Stimulated activated CD4-positive, alpha-beta T cell treated with anti-CD3 and anti-CD28 coated beads, Interleukin-1b, Interleukin-23, amount 100 ng/mL, for 1 hour (primary cell): ENCODE measurements around the gene SORCS2.
"Not testable (repeated sequence)": the region's sequence is repeated elsewhere in the genome, so short reads cannot be mapped to it uniquely, and the experiment has no call there.

Source experiments
- DNase-seq, 2 donors: peaks; one replicate each; pipeline ENCODE4 v3.0.0-alpha.2; 2020; ENCODE audit warnings: low read depth in 2 of 2

SORCS2 gene

DNA sequence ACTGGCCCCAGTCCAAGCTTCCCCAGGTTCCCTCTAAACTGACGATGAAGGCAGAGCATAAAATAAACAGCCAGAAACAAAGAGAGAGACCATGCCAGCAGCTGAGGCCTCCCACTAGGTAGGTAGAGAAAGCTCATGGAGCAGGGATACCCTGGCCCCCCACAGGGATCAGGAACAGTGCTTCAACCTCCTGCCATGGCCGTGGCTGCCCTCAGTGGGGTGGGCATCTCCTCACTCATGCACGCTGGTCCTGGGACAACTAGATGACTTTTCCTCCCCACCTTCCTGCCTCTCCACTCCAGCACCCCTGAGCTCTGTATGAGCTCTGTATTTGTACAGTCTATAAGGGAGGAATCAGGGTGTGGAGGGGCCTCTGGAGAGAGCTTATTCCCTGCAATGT lies 360.1 kb downstream of the SORCS2 start:
- no peak for DNase-seq

- DNase-seq: no peak
These were observed 360.9 kb downstream of the SORCS2 start for GRCh38 chr4:7553280-7553679.

DNA sequence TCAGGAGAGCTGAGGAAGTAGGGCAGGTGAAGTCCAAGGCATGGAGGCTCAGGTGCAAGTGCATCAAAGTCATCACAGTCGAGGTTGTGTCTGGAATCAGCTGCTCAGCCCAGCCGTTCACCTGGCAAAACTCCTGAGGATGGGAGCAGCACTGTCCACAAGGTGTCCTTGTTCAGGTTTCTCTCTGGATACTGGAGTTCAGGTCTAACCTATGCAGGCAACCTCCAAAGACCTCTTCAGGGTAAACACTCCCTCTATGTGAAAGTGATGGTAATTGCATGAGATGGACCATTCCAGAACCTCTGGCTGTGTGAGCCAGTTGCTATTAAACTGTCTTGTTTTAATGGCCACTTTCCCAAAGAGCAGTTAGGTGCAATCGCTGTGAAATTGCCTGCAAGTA lies 362.6 kb downstream of the SORCS2 start:
- no peak for DNase-seq

GRCh38 chr4:7556558-7556957 lies 364.2 kb downstream of the SORCS2 start:
- DNase-seq: no peak

- no peak for DNase-seq
These were observed 365.1 kb downstream of the SORCS2 start for GRCh38 chr4:7557456-7557855.

- DNase-seq: no peak
These were observed 366.1 kb downstream of the SORCS2 start for GRCh38 chr4:7558436-7558835.

GRCh38 chr4:7559316-7559715 lies 367.0 kb downstream of the SORCS2 start:
- no peak for DNase-seq

- DNase-seq: no peak
These were observed 367.5 kb downstream of the SORCS2 start for GRCh38 chr4:7559741-7560395.

DNA sequence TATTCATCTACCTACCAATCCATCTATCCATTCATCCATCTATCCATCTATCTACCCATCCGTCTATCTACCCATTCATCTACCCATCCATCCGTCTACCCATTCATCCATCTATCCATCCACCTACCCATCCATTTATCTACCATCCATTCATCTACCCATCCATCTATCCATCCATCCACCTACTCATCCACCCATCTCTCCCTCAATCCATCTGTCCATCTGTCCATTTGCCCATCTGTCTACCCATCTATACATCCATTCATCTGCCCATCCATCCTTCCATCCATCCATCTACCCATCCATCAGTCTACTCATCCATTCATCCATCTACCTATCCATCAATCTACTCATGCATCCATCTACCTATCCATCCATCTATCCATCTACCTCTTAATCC lies 369.2 kb downstream of the SORCS2 start:
- DNase-seq: no peak

DNA sequence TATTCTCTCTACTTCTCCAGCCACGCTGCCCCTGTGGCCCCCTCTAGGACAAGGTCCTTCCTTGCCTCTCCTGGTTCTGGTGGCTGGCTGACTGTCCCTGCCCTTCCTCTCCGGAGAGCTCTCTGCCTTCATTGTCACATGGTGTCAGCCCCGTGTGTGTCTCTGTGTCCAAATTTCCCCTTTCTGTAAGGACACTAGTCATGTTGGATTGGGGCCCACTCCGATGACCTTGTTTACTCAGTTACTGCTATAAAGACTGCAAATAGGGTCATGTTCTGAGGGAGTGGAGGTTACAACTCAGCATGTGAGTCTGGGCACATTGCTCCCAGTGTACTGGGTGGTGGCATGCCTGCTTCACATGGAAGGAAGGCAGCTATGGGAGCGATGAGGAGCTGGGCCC lies 371.9 kb downstream of the SORCS2 start:
- DNase-seq: no peak

GRCh38 chr4:7565483-7565882 lies 373.1 kb downstream of the SORCS2 start:
- DNase-seq: no peak

DNA sequence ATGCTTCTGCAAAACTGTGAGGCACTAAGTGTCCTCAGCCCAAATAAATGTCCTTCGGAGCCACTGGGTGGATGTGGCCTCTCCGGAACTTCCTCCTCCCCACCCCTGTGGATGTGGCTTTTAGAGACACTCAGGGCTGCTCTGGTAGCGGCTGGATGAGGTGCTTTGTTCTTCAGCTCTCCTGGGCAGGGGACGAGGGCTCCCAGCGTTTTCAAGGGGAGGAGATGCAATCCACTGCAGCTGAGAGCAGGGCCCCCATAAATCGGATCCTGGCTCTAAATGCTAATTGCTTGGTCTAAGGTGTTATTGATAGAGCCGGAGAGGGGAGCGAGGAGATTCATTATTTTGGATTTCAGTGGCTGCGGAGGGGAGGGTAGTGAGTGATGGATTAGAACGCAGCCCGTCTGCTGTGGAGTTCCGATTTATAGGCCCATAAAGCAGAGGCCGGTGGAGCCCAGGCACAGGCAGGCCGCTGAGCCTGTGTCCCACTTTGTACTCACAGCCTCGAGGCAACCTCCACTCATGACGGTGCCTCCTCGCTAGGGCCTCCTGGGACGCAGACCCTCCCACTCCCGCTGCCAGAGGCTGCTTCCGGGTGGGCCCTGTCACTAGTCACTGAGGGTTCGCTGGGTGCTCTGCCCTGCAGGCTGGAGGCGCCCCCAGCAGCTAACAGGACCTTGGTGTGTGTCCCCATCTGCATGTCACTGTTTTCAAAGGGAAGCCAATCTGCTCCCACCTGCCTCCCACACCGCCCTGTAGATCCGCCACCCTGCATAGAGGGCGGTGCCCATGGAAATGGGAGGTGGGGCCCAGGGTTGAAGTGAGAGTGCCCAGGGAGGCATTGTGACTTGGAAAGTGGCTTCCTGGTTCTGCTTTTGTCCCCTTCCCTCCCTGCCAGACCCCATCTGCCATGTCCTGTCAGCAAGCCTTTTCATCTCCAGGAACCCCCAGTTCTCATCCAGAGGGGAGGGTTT lies 377.8 kb downstream of the SORCS2 start:
- DNase-seq: no peak

DNA sequence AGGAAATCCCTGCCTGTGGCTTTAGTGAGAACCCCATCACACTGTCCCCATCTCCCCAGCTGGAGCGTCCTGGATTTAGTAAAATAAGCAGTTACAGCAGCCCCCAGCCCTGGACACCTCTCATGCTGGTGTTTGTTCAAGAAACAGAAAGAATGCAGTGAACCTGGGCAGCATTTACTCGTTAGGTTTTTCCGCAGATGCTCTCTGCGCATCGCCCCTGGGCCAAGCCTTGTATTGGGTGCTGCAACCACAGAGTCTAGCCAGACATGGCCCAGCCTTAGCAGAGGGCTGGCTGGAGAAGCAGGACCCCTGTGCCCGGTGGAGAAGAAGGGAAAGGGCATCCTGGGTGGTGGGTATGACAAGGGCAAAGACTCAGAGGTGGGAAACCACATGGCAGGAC lies 378.7 kb downstream of the SORCS2 start:
- no peak for DNase-seq

- no peak for DNase-seq
These were observed 379.4 kb downstream of the SORCS2 start for GRCh38 chr4:7571701-7572100.

GRCh38 chr4:7572894-7573293 lies 380.6 kb downstream of the SORCS2 start:
- no peak for DNase-seq

- no peak for DNase-seq
These were observed 381.3 kb downstream of the SORCS2 start for GRCh38 chr4:7573576-7574091.

DNA sequence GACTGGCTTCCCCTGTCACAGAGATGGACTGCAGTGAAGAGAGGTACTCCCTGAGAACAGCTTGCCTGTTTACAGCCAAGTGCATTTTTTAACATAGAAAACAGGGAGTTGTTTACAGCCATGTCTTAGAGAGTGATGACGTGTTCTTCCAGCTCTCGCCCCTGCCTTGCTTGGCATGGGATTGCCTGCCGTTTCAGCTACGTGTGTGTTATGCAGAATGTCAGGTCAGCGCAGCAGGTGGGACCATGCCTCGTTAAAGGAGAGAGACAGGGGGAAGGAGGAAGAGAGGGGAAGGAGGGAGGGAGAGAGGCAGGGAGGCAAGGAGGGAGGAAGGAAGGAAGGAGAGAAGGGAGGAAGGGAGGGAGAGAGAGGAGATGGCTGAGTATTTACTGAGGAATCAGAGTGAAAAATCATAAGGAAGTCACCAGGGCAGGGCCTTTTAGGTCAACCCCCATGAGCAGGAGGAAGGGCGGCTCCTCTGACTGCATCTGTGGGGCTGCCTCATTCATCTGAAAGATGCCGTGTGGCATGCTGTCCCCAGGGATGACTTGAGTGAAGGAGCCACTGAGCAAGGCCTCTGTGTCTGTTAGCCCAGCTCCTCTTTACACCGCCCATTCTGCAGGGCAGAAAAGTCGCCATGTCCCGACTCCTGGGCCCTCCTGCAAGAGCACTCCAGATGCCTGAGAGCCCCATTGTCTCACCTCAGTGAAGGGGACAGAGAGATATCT lies 382.1 kb downstream of the SORCS2 start:
- DNase-seq: no peak

GRCh38 chr4:7575426-7575825 lies 383.1 kb downstream of the SORCS2 start:
- no peak for DNase-seq

DNA sequence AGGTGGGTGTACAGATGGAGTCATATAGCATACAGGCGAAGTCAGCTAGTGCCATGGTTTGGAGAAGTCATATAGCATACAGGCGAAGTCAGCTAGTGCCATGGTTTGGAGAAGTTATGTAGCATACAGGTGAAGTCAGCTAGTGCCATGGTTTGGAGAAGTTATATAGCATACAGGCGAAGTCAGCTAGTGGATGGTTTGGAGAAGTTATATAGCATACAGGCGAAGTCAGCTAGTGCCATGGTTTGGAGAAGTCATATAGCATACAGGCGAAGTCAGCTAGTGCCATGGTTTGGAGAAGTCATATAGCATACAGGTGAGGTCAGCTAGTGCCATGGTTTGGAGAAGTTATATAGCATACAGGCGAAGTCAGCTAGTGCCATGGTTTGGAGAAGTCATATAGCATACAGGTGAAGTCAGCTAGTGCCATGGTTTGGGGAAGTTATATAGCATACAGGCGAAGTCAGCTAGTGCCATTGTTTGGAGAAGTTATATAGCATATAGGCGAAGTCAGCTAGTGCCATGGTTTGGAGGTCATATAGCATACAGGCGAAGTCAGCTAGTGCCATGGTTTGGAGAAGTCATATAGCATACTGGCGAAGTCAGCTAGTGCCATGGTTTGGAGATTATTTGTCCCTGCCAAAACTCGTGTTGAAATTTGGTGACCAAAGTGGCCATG lies 385.2 kb downstream of the SORCS2 start:
- DNase-seq: not testable (repeated sequence)

- no peak for DNase-seq
These were observed 389.1 kb downstream of the SORCS2 start for GRCh38 chr4:7581477-7581876.

DNA sequence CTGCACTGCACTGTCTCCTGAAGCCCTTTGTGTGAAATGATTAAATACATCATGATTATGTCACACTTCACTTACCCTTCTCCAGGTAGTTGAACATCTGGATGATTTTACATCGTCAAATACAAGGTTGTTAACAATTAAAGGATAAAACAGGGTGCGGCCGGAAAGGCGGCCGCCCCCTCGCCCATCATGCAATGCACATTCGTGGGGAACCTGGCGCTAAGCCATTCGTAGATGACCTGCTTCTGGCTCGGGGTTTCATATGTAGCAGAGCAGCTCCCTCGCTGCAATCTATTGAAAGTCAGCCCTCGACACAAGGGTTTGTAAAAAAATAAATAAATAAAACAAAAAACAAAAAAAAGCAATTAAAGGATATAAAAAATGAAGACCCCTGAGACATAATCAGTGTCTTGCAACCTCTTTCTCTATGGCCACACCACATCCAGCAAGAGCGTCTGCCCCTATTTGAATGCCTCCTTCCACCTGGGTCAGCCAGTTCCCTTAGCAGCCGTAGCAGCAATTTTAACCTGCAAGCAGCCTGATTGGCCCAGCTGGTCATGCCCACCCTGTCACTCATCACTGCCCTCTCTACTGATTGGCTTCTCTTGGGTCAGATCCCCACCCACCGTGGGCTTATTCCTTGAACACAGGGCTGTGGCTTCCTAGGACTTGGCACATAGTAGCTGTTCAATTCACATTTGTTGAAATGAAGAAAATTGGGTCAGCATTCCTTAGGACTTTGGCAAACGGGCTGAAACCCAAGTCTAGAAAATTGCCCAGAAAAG lies 390.2 kb downstream of the SORCS2 start:
- no peak for DNase-seq
